ENCODE results near the gene CCDC24.
A peak's percentile ranks its signal among the peaks of the same experiment; 100 is the strongest.

The CCDC24 gene

GRCh38 chr1:43991476-43992231 lies at the start of gene CCDC24:
CCDC24 (plus strand) TSS chr1:43991599; CDS start chr1:43991879, 280 bp downstream.
- peak; percentile 43 to 61 for DNase-seq (ENCODE audit: low read depth in 1 of 2, low spot score in 1 of 2)

DNA sequence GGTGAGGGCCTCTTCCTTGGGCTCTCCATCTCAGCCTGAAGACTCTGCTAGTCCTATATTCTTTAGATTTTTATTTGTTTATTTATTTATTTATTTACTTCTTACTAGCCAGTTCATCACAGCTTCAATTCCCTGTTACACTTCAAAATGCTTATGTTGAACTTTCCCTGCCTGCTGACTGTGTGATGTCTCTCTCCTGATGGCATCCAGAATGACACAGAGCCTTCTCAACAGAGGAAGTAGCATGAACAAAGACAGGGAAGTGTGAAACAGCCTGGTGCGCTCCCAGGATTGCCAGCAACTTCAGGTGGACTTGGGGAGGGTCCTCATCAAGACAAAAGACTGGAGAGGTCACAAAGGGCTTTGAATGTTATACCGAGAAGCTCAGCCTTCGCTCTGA lies 49.0 kb upstream of the CCDC24 start:
- no peak for DNase-seq (ENCODE audit: low read depth in 1 of 2, low spot score in 1 of 2)

DNA sequence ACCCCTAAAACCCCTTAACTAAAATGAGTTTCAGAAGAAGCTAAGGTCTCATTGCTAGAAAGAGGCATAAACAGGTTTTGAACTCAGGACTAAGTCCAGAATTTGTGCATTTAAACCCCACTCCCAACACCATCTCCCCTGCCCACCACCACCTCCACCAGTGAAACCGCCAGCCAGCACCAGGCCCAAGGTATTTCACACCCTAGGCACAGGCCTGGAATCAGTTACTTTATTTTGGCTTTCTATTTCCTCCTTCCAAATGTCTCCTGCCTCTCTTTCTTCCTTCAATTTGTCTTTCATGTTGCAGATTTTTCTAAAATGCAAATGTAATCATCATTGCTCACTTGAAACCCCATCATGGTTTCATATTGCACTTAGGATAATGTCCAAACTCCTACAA lies 46.5 kb upstream of the CCDC24 start:
- DNase-seq (ENCODE audit: low read depth in 1 of 2, low spot score in 1 of 2), result no peak

GRCh38 chr1:43945674-43946235 lies 45.6 kb upstream of the CCDC24 start:
- DNase-seq (ENCODE audit: low read depth in 1 of 2, low spot score in 1 of 2), result no peak

GRCh38 chr1:43946236-43947060 lies 45.0 kb upstream of the CCDC24 start, which contains the start of gene IPO13:
IPO13 (plus strand) TSS chr1:43946950; CDS start chr1:43947601, 651 bp downstream.
- peak; percentile 89 to 95 for DNase-seq (ENCODE audit: low read depth in 1 of 2, low spot score in 1 of 2)

DNA sequence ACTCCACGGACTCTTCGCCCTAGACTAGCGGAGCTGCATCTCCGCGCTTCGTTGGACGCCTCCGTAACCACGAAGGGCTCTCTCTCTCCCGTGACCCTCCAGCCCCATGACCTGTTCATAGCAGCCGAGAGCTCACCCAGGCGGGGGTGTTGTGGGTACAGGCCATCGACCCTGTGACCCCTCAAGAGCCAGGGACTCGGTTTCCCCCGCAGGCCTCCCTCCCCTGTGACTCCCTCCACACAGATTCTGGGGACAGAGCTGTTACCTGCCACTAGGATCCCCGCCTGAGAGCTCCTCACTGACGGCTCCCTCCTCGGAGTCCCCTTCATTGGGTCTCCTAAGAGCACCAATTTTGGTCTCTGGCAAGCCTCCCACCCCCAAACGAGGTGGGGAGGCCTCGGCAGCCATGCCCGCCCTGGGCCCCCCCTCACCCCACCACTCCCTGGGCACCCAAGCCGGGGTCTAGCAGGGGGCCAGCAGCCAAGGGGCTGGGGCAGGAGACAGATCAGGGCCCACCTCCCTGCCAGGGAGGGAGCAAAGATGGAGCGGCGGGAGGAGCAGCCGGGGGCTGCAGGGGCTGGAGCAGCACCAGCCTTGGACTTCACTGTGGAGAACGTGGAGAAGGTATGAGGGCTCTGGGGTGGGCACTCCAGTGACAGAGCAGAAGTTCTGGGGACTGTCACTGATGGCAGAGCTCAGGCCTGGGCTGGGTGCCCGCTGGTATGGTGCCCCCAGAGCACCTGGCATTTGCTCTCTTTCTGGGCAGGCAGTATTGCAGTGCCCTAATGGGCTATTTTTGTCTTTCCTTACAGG lies 44.1 kb upstream of the CCDC24 start:
- DNase-seq (ENCODE audit: low read depth in 1 of 2, low spot score in 1 of 2), result no peak

DNA sequence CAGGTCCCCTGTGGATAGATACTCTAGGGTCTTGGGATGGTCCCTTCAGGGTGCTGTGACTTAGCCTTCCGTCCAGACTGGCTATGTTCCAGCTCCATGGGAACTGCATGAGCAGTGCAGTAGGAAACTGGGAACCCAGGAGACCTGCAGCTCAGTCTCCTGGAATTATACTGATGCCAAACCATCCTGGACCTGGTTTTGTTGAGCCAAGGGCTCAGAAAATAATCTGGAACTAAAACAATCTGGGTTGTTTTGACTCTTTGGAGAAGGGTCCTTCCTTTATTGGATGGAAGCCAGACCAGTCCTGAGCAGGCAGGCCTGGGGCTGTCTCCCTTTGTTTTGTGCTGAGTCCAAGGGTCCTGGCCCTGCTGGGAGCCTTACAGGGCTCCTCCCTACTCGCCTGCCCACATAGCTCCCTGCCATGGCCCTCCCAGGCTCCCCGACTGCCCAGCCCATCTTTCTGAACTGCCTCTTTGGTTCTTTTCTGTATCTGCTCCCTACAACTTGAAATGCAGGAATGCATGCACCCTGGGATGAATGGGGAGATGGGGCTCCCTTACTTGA lies 43.4 kb upstream of the CCDC24 start:
- no peak for DNase-seq (ENCODE audit: low read depth in 1 of 2, low spot score in 1 of 2)

DNA sequence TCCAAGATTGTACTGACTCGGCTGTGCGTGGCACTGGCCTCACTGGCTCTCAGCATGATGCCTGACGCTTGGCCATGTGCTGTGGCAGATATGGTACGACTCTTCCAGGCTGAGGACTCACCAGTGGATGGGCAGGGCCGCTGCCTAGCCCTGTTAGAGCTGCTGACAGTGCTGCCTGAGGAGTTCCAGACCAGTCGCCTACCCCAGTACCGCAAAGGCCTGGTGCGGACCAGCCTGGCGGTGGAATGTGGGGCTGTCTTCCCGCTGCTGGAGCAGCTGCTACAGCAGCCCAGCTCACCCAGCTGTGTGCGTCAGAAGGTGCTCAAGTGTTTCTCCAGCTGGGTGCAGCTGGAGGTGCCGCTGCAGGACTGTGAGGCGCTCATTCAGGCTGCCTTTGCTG lies 41.7 kb upstream of the CCDC24 start:
- no peak for DNase-seq (ENCODE audit: low read depth in 1 of 2, low spot score in 1 of 2)

DNA sequence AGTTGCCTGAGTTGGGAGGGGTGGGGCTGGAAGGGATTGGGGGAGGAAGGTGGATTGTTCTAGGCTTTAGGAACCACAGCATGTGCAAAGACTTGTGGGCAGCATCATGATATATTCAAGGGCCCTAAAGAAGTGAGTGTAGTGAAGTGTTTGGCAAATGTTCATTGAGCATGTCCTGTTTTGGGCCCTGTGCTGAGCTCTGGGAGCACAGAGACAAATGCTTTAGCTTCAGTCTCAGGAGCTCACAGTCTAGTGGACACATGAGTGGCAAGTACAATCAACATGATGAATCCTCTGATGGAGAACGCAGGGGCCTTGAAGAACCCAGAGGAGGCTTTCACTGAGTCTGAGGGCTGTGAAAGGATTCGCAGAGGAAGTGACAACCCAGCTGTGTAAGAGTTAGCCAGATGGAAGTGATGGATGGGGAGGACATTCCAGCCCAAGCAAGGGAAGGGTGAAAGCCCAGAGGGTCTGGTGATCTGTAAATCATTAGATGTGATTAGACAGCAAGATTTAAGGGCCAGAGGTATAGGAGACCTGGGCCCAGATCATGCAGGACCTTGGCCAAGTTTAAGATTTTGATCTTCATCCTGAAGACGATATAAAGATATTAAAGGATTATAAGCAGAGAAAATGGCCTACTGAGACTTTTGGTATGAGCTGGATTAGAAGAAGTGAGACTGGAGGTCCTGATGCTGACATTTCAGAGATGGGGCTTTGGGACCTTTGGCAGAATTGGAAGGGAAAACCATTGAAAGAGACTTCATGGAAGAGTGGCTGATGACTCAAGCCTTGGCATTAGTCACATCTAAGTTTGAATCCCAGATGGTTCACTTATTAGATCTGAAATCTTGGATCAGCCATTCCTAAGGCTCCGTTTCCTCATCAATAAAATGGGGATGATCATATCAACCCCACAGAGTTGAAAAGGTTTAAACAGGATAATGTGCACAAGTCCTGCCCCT lies 40.1 kb upstream of the CCDC24 start:
- no peak for DNase-seq (ENCODE audit: low read depth in 1 of 2, low spot score in 1 of 2)

- DNase-seq (ENCODE audit: low read depth in 1 of 2, low spot score in 1 of 2), result no peak
Observed at GRCh38 chr1:43952731-43953346, 38.6 kb upstream of the CCDC24 start.

DNA sequence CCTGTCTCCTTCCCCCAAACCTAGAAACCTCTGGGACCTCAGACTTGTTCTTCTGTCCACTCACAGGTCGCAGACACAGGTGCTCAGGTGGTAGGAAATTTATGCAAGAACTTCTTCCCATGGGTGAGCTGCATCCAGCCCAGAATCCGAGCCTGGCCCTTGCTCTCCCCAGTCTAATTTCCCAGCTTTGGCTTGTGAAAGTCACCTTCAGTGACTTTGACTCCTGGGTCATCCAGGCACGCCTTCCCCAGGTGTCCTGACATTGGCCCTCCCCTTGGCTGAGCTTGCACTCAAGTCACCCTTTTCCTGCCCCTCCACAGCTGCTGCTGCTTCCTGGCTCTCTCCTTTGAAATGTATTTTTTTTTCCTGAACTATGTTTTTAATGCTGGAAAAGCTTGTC lies 38.0 kb upstream of the CCDC24 start:
- DNase-seq (ENCODE audit: low read depth in 1 of 2, low spot score in 1 of 2), result no peak

- no peak for DNase-seq (ENCODE audit: low read depth in 1 of 2, low spot score in 1 of 2)
Observed at GRCh38 chr1:43954036-43954435, 37.4 kb upstream of the CCDC24 start.

DNA sequence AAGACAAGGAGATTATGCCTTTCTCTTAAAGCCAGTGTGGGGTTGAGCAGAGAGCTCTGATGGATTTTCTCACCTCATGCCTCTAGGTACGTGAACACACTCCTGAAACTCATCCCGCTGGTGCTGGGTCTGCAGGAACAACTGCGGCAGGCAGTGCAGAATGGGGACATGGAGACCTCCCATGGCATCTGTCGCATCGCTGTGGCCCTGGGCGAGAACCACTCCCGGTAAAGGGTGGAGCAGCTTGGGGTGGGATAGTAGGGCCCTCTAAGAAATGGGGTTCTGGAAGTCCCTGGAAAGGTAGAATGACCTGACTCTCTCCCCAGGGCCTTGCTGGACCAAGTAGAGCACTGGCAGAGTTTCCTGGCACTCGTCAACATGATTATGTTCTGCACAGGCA lies 35.2 kb upstream of the CCDC24 start:
- DNase-seq (ENCODE audit: low read depth in 1 of 2, low spot score in 1 of 2), result no peak

- DNase-seq (ENCODE audit: low read depth in 1 of 2, low spot score in 1 of 2), result no peak
Observed at GRCh38 chr1:43957407-43958040, 33.9 kb upstream of the CCDC24 start.

- DNase-seq (ENCODE audit: low read depth in 1 of 2, low spot score in 1 of 2), result no peak
Observed at GRCh38 chr1:43958351-43959255, 32.8 kb upstream of the CCDC24 start.

GRCh38 chr1:43960798-43961197 lies 30.6 kb upstream of the CCDC24 start:
- DNase-seq (ENCODE audit: low read depth in 1 of 2, low spot score in 1 of 2), result no peak

DNA sequence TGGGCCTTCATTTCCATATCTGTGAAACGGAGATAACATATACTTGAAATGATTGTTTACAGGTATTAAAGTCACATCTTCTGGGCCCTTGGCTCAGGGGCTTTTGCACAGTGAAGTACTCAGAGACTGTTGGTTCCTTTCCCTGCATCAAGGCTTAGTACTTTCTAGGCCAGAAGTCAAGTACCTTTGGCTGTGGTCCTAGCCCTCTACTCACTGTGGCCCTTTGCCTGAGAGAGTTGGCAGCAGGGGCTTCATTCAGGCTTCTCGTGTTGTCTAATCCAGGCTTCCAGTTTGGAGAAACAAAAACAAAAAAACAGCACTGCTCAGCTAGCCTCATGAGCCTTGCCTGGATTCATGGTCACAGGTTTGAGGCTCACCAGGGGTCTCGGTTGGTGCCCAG lies 29.7 kb upstream of the CCDC24 start:
- no peak for DNase-seq (ENCODE audit: low read depth in 1 of 2, low spot score in 1 of 2)

- no peak for DNase-seq (ENCODE audit: low read depth in 1 of 2, low spot score in 1 of 2)
Observed at GRCh38 chr1:43962324-43962723, 29.1 kb upstream of the CCDC24 start.

Data from stimulated activated CD4-positive, alpha-beta T cell treated with anti-CD3 and anti-CD28 coated beads, Interleukin-15, amount 100 ng/mL, for 1 hour (primary cell).